ENCODE results near the gene ENOPH1.

DNA sequence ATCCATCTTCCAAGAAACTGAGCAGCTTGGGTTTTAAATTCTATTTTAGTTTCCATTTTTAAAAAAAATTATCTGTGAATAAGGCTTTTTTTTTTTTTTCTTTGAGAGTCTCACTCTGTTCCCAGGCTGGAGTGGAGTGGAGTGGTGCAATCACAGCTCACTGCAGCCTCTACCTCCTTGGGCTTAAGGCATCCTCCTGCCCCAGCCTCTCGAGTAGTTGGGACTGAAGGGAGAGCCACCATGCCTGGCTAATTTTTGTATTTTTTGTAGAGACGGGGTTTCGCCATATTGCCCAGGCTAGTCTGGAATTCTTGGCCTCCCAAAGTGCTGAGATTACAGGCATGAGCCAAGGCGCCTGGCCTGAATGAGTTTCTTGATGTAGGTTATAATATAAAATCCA is 1.4 kb downstream of the ENOPH1 start:
- TF ChIP-seq POLR2A (IDR thresholded peaks at IDR 0.05; ENCODE audit: low read length) (no peak), GATA1 (IDR thresholded peaks at IDR 0.05; ENCODE audit: low read depth, low read length) (no peak)
